K562 (cell line): ENCODE data around the gene PPP4R1. TPM values are rescaled to one million over a fixed set of nuclear protein-coding genes. Genes with fewer than 3 reads are reported as not detected.

ENCODE experiments used
- ATAC-seq: fragments of 200-7000 bp; cut with Tn5 transposase; 3 replicates; pipeline ENCODE4 v1.9.1; 2020; ENCODE audit warnings: moderate library complexity
- BruUV-seq: library from RNA; stranded (reverse); fragments of 400-500 nt; replicated peaks from 2 replicates; lab custom pipeline; 2021; lab: Mats Ljungman, UMichigan
- CTCF ChIA-PET: fragments of 300-600 bp; formaldehyde crosslinking; extraction: SDS; loops from one replicate; lab custom pipeline; 2021; ENCODE audit warnings: low intra/inter-chr PET ratio; lab: Yijun Ruan, JAX
- POLR2A ChIA-PET: fragments of 300-600, 350-650 bp; sonication (Branson Sonifier 250); formaldehyde crosslinking; extraction: SDS; loops from one replicate; lab custom pipeline; 2021; ENCODE audit warnings: antibody characterized with exemption, inconsistent platforms; lab: Yijun Ruan, JAX
- DNase-seq, 4 experiments: peaks; one replicate each; pipeline versions ENCODE4 v3.0.0 to v3.0.0-alpha.2; 2011 to 2018; ENCODE audit warnings: low spot score in 3 of 4, mixed read lengths in 3 of 4; ENCODE audit errors: extremely low read depth in 1 of 4
- FAIRE-seq: peaks from 2 replicates; lab custom pipeline; 2011; peaks lifted over from hg19 to GRCh38; lab: Jason Lieb, UNC
- H2AFZ ChIP-seq: 2 replicates; pipeline ENCODE4 v1.6.0; 2011; ENCODE audit warnings: low read depth, low read length, control low read depth, inconsistent platforms
- H3K27ac ChIP-seq: fragments of 200-600 bp; 3 replicates; pipeline ENCODE4 v1.8.0; 2011; ENCODE audit warnings: low read depth, mild to moderate bottlenecking, control low read depth, inconsistent platforms, low read length, moderate library complexity, mixed read lengths; ENCODE audit errors: extremely low read depth
- H3K27me3 ChIP-seq, 2 experiments: fragments of 300-600 bp in 1 of 2; 2 replicates in 1 of 2; 3 replicates in 1 of 2; pipeline versions ENCODE4 v1.6.0 to v1.8.0; 2011; ENCODE audit warnings: inconsistent platforms in 2 of 2, low read length in 2 of 2, mild to moderate bottlenecking in 1 of 2, mixed read lengths in 1 of 2, moderate library complexity in 1 of 2; ENCODE audit not compliant: control insufficient read depth in 2 of 2, insufficient read depth in 2 of 2
- H3K36me3 ChIP-seq: fragments of 300-600 bp; 3 replicates; pipeline ENCODE4 v1.8.0; 2011; ENCODE audit warnings: mild to moderate bottlenecking, low read length, inconsistent platforms; ENCODE audit not compliant: control insufficient read depth, insufficient read depth
- H3K4me1 ChIP-seq, 2 experiments: fragments of 200-600 bp in 1 of 2; replicated peaks in 1 of 2; 2 replicates in 1 of 2; 3 replicates in 1 of 2; pipeline versions ENCODE4 v1.5.1 to v1.8.0; 2011; ENCODE audit warnings: inconsistent platforms in 2 of 2, low read length in 2 of 2, mild to moderate bottlenecking in 1 of 2, mixed read lengths in 1 of 2, moderate library complexity in 1 of 2; ENCODE audit not compliant: control insufficient read depth in 2 of 2, insufficient read depth in 2 of 2
- H3K4me2 ChIP-seq: 2 replicates; pipeline ENCODE4 v1.6.1; 2011; ENCODE audit warnings: low read length, control low read depth, inconsistent platforms, mixed read lengths; ENCODE audit not compliant: insufficient read depth
- H3K4me3 ChIP-seq: fragments of 200-600 bp; sonication (generic), shearing (Covaris generic); 2 replicates; pipeline ENCODE4 v1.5.1; 2016; ENCODE audit warnings: control low read depth, inconsistent platforms
- H3K79me2 ChIP-seq: fragments of 200-600 bp; 3 replicates; pipeline ENCODE4 v1.8.0; 2011; ENCODE audit warnings: low read length, inconsistent platforms; ENCODE audit not compliant: control insufficient read depth, insufficient read depth
- H3K9ac ChIP-seq, 2 experiments: 2 replicates each; pipeline versions ENCODE4 v1.6.0 to v1.6.1; 2011; ENCODE audit warnings: low read depth in 2 of 2, low read length in 2 of 2, control low read depth in 1 of 2, inconsistent platforms in 1 of 2, mild to moderate bottlenecking in 1 of 2, mixed read lengths in 1 of 2; ENCODE audit not compliant: insufficient read depth in 1 of 2
- H3K9me1 ChIP-seq: one replicate; pipeline ENCODE4 v1.6.0; 2011; ENCODE audit warnings: inconsistent platforms, mild to moderate bottlenecking, low read length, moderate library complexity; ENCODE audit not compliant: control insufficient read depth, insufficient read depth
- H3K9me3 ChIP-seq: replicated peaks from 2 replicates; pipeline ENCODE4 v1.5.1; 2011; ENCODE audit warnings: low read depth, low read length, inconsistent platforms; ENCODE audit not compliant: control insufficient read depth, insufficient read depth
- H4K20me1 ChIP-seq: replicated peaks from 2 replicates; pipeline ENCODE4 v1.6.1; 2011; ENCODE audit warnings: low read length, inconsistent platforms, mixed read lengths; ENCODE audit not compliant: control insufficient read depth, insufficient read depth
- ATF6 ChIP-seq: sonication (generic); formaldehyde crosslinking; IDR thresholded peaks from 2 replicates; pipeline ENCODE4 v1.4.0; 2020; ENCODE audit warnings: mild to moderate bottlenecking, missing genetic modification reagents
- C11orf30 ChIP-seq: fragments of 450-650 bp; IDR thresholded peaks from 2 replicates; pipeline ENCODE4 v1.6.1; 2016; ENCODE audit warnings: low read depth, mild to moderate bottlenecking
- FOXJ2 ChIP-seq: fragments of 200-800 bp; sonication (Bioruptor generic); IDR thresholded peaks from 2 replicates; pipeline ENCODE4 v1.6.1; 2016; ENCODE audit warnings: missing genetic modification characterization, missing compliant biosample characterization
- HBP1 ChIP-seq: fragments of 450-650 bp; formaldehyde crosslinking; IDR thresholded peaks from 2 replicates; pipeline ENCODE4 v1.4.0; 2022; ENCODE audit warnings: missing genetic modification characterization
- MAFF ChIP-seq: IDR thresholded peaks from 2 replicates; pipeline ENCODE4 v1.6.1; 2012; ENCODE audit warnings: low read length, improper control_type of control experiment
- MAFG ChIP-seq: fragments of 450-650 bp; conservative IDR thresholded peaks from 2 replicates; pipeline ENCODE4 v1.6.1; 2016; ENCODE audit warnings: missing genetic modification characterization, missing compliant biosample characterization
- POLR2A ChIP-seq: fragments of 450-650 bp; conservative IDR thresholded peaks from 2 replicates; pipeline ENCODE4 v1.6.1; 2016
- RBM14 ChIP-seq: fragments of 200-400 bp; formaldehyde crosslinking; IDR thresholded peaks from 2 replicates; pipeline ENCODE4 v1.6.1; 2018; ENCODE audit warnings: low read depth, mild to moderate bottlenecking, low read length, moderate library complexity, borderline replicate concordance; ENCODE audit not compliant: insufficient read depth
- RHOXF2B ChIP-seq: fragments of 250-450 bp; sonication (Bioruptor Pico); conservative IDR thresholded peaks from 2 replicates; pipeline ENCODE4 v1.5.1; 2021
- SAP30 ChIP-seq: fragments of 200-600 bp; sonication (generic); IDR thresholded peaks from 2 replicates; pipeline ENCODE4 v1.6.1; 2012; ENCODE audit warnings: borderline replicate concordance, low read depth, mild to moderate bottlenecking, moderate library complexity, low read length, control low read depth, inconsistent platforms; ENCODE audit not compliant: insufficient read depth, poor library complexity, severe bottlenecking
- SMARCA4 ChIP-seq: fragments of 450-650 bp; IDR thresholded peaks from 2 replicates; pipeline ENCODE4 v1.6.1; 2016
- SMARCA5 ChIP-seq: fragments of 450-650 bp; IDR thresholded peaks from 2 replicates; pipeline ENCODE4 v1.6.1; 2016
- SRSF1 ChIP-seq: fragments of 200-400 bp; formaldehyde crosslinking; IDR thresholded peaks from 2 replicates; pipeline ENCODE4 v1.6.1; 2017; ENCODE audit warnings: mild to moderate bottlenecking, low read depth, low read length, moderate library complexity
- TAL1 ChIP-seq: fragments of 450-650 bp; IDR thresholded peaks from 2 replicates; pipeline ENCODE4 v1.6.1; 2016; ENCODE audit warnings: mild to moderate bottlenecking
- ZBTB49 ChIP-seq: sonication (generic); formaldehyde crosslinking; IDR thresholded peaks from 2 replicates; pipeline ENCODE4 v1.8.0; 2022; ENCODE audit warnings: missing genetic modification reagents, mild to moderate bottlenecking, borderline replicate concordance
- ZNF263 ChIP-seq: sonication (generic); formaldehyde crosslinking; IDR thresholded peaks from 2 replicates; pipeline ENCODE4 v1.8.0; 2022; ENCODE audit warnings: mild to moderate bottlenecking, missing genetic modification reagents, borderline replicate concordance
- ZNF316 ChIP-seq: fragments of 450-650 bp; IDR thresholded peaks from 2 replicates; pipeline ENCODE4 v1.6.1; 2016
- ZNF511 ChIP-seq: sonication (generic); formaldehyde crosslinking; IDR thresholded peaks from 2 replicates; pipeline ENCODE4 v1.8.0; 2022; ENCODE audit warnings: mild to moderate bottlenecking, missing genetic modification reagents
- WGBS: fragments of 100-300 bp; shearing (Covaris generic); methylation state at CpG from one replicate; pipeline ENCODE4 v1.1.6; 2016; ENCODE audit warnings: low coverage, mixed read lengths; ENCODE audit not compliant: insufficient coverage; ENCODE audit errors: missing lambda C conversion rate; 5-methylcytosine and 5-hydroxymethylcytosine counted together
- in situ Hi-C: fragments of 300-500 bp; cut with MboI; formaldehyde crosslinking; loops from 4 replicates; pipeline ENCODE4 v1.15.0; 2018; ENCODE audit warnings: inconsistent platforms, mixed read lengths
- intact Hi-C: fragments of 100-400 bp; cut with micrococcal nuclease; formaldehyde crosslinking; loops from 2 replicates; pipeline ENCODE4 v1.14.2; 2022
- polyA plus RNA-seq, 8 experiments: library from polyadenylated mRNA; depleted of rRNA in 4 of 8; stranded (reverse) in 5 of 8; unstranded in 3 of 8; fragments of >200 nt; fragmentation: Nextera tagmentation in 2 of 8; fragmentation: Illumina TruSeq in 1 of 8; extraction: Ambion mirVana in 2 of 8; extraction: Trizol in 1 of 8; gene quantifications; 2 replicates each; pipeline versions ENCODE4 v1.2.1 to v1.2.3, GENCODE V29; 2011 to 2014; ENCODE audit warnings: inconsistent platforms in 1 of 8, missing spikeins in 1 of 8
- total RNA-seq, 7 experiments: library from RNA; depleted of rRNA in 6 of 7; stranded (reverse); fragments of >200 nt in 6 of 7; fragmentation: Illumina TruSeq in 2 of 7; extraction: Trizol in 2 of 7; gene quantifications; 2 replicates each; pipeline versions ENCODE4 v1.2.1 to v1.2.3, GENCODE V29; 2011 to 2021; ENCODE audit warnings: low replicate concordance in 1 of 7

Gene PPP4R1
- total and polyA plus RNA-seq, 9 of the 15 experiments (the other 6 are each of a cell fraction or from before 2014, with no cell fraction given), result 23.5 to 136 (median 84.5) TPM

- H3K9ac ChIP-seq, result no peak overlapping the region; a peak in 1 of 4 replicates
- FAIRE-seq (no peak), ATAC-seq (no peak), DNase-seq (no peak)
- peaks cover 80% of the 10 kb centered on the region for H3K79me2 ChIP-seq
- H3K27me3 ChIP-seq, result no peaks in the 10 kb centered on the region
- no peak overlapping the region for H3K27ac ChIP-seq
- peaks cover 3 to 25% of the 10 kb centered on the region in 2 experiments; a peak in 4 of 5 replicates for H3K4me1 ChIP-seq
- CTCF ChIA-PET, result no interaction called here
- no peaks in the 10 kb centered on the region for H3K9me1 ChIP-seq
- no peak overlapping the region for H2AFZ ChIP-seq
- peaks cover 6% of the 10 kb centered on the region; the same call in 1 of the 3 replicates for H3K36me3 ChIP-seq
- H3K9me3 ChIP-seq, result no peaks in the 10 kb centered on the region; the same call in 1 of the 2 replicates
- no peaks in the 10 kb centered on the region for H4K20me1 ChIP-seq
- POLR2A ChIA-PET, result interaction anchor here (0.7 to 2.0 kb wide), 5 partner anchors 9 to 352 kb away, joined by 3 to 5 read pairs (median 3); no protein-coding TSS in a partner anchor
- intact Hi-C loops (no loop called here), in situ Hi-C loops (loop anchor here (25.0 kb wide), 1 partner anchor 846 kb away; no protein-coding TSS in a partner anchor)
- H3K4me2 ChIP-seq, result no peak overlapping the region
- WGBS, result 35% methylated on average over 2 of the region's 2 CpGs
- H3K4me3 ChIP-seq, result no peak overlapping the region
- BruUV-seq, result no TSS peak
- no peak for TF ChIP-seq SRSF1
- peak; percentile 67 for TF ChIP-seq MAFF
- no peak for TF ChIP-seq FOXJ2 (tag)
- TF ChIP-seq ATF6 (CRISPR knock-in tag), result no peak
- no peak for TF ChIP-seq ZNF511 (CRISPR knock-in tag)
- TF ChIP-seq SMARCA4, result no peak
- TF ChIP-seq RBM14, result no peak
- no peak for TF ChIP-seq SAP30
- no peak for TF ChIP-seq ZBTB49 (CRISPR knock-in tag)
- TF ChIP-seq ZNF263 (CRISPR knock-in tag), result no peak
- peak; percentile 85 for TF ChIP-seq C11orf30
- TF ChIP-seq ZNF316, result peak; percentile 95
- TF ChIP-seq TAL1, result no peak
- no peak for TF ChIP-seq SMARCA5
- peak; percentile 68 for TF ChIP-seq MAFG (tag)
- no peak for TF ChIP-seq HBP1 (CRISPR knock-in tag)
- TF ChIP-seq POLR2A, result no peak
- no peak for TF ChIP-seq RHOXF2B (CRISPR knock-in tag)
These were observed 105.8 kb downstream of the PPP4R1 start for GRCh38 chr18:9508446-9509025.
